CD4-positive, alpha-beta T cell treated with Interleukin-21 for 1 hour (primary cell): ENCODE data around the gene FBXO21.
"Not testable (repeated sequence)": the region's sequence is repeated elsewhere in the genome, so short reads cannot be mapped to it uniquely, and the experiment has no call there.

ENCODE experiments used
- DNase-seq: peaks from one replicate; pipeline ENCODE4 v3.0.0-alpha.2; 2020

The FBXO21 gene

DNA sequence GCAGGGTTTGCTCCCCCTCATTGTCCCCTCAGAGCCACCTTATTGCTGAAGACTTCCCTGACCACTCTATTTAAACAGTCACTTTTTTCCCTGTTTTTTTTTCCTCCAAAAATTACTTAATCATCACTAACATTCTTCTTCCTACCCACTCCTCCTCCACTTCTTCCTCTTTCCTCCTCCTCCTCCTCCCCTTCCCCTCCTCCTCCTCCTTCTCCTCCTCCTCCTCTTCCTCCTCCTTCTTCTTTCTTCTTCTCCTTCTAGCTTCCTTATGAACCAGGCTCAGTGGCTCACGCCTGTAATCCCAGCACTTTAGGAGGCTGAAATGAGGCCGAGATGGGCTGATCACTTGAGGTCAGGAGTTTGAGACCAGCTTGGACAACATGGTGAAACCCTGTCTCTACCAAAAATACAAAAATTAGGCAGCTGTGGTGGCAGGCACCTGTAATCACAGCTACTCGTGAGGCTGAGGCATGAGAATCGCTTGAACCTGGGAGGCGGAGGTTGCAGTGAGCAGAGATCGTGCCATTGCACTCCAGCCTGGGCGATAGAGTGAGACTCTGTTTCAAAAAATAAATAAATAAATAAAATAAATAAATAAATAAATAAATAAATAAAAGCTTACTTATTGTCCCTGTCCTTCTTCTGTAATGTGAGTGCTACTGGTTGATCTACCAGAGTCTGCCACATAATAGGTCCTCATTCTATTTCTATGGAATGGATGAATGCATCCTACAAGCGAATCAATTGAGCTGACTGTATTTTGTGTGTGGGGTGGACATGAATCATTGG is 9.9 kb upstream of the FBXO21 start:
- DNase-seq: not testable (repeated sequence)

GRCh38 chr12:117196334-117196733 is 6.1 kb upstream of the FBXO21 start:
- DNase-seq: not testable (repeated sequence)

DNA sequence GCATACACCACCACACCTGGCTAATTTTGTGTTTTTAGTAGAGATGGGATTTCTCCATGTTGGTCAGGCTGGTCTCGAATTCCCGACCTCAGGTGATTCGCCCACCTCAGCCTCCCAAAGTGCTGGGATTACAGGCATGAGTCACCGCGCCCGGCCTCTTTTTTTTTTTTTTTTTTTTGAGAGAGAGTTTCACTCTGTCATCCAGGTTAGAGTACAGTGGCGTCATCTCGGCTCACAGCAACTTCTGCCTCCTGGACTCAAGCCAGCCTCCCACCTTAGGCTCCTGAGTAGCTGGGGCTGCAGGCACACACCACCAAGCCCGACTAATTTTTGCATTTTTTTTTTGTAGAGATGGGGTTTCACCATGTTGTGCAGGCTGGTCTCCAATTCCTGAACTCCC is 4.8 kb upstream of the FBXO21 start:
- not testable (repeated sequence) for DNase-seq

DNA sequence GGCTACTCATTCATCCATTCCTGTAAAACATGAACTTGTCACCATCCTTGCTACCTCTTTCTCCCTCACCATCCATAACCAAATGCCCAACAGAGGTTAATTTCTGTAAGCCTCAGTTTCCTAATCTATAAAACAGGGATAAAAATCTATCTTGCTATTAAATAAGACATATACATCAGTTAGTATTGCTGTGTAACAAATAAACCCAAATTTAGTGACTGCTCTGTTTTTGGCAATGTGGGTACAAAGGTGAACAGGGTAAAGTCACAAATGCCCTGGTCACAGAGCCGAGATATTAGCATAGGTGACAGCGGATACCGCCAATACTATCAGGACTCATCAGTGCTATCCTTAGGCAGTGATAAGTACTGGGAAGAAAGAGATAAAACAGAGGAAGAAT is 3.6 kb upstream of the FBXO21 start:
- no peak for DNase-seq

- not testable (repeated sequence) for DNase-seq
Measured at GRCh38 chr12:117192581-117192980, 2.3 kb upstream of the FBXO21 start.

DNA sequence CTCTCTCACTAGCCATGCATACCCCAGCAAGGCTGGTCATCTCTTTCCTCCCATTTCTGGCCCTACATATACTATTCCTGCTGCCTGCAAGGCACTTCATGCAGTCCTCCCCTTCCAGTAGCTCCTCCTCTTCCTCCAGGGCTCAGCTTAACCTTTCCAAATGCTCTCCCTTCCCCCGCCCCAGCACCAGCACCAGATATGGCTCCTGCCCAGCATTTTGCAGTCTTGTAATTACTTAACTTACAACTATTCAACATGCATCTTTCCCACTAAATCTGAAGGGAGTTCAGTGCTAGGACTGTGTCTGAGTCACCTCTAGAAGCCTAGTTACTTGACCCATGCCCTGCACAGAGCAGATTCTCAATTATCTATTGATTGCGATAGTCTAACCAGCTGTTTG is 1.8 kb upstream of the FBXO21 start:
- DNase-seq: no peak

GRCh38 chr12:117189725-117190209 is 503 bp downstream of the FBXO21 start:
- peak; percentile 39 for DNase-seq

GRCh38 chr12:117188961-117189724 is 1.1 kb downstream of the FBXO21 start:
- no peak for DNase-seq

DNA sequence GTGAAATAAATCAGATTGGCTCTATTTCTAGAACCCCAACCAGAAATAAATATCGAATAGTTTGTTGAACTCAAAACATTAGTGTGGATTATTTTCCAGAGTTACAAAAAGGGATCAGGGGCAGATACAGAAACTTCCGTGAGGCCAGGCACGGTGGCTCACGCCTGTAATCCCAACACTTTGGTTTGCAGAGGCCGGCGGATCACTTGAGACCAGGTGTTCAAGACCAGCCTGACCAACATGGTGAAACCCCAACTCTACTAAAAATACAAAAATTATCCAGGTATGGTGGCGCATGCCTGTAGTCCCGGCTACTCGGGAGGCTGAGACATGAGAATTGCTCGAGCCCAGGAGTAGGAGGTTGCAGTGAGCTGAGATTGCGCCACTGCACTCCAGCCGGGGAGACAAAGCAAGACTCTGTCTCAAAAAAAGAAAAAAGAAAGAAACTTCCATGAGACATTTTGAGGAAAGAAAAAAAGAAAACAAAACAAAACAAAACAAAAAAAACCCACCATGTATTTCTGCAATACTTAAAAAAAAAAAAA is 2.1 kb downstream of the FBXO21 start:
- DNase-seq: no peak

- DNase-seq: no peak
Measured at GRCh38 chr12:117187421-117187820, 2.8 kb downstream of the FBXO21 start.

GRCh38 chr12:117182866-117183265 is 7.4 kb downstream of the FBXO21 start:
- no peak for DNase-seq

DNA sequence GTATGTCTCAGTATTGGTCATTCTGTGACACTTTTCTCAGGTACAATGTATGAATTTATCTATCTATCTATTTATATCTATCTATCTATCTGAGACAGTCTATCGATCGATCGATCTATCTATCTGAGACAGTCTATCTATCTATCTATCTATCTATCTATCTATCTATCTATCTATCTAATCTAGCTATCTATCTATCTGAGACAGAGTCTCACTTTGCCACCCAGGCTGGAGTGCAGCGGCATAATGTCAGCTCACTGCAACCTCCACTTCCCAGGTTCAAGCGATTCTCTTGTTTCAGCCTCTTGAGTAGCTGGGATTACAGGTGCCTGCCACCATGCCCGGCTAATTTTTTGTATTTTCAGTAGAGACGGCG is 8.8 kb downstream of the FBXO21 start:
- not testable (repeated sequence) for DNase-seq

DNA sequence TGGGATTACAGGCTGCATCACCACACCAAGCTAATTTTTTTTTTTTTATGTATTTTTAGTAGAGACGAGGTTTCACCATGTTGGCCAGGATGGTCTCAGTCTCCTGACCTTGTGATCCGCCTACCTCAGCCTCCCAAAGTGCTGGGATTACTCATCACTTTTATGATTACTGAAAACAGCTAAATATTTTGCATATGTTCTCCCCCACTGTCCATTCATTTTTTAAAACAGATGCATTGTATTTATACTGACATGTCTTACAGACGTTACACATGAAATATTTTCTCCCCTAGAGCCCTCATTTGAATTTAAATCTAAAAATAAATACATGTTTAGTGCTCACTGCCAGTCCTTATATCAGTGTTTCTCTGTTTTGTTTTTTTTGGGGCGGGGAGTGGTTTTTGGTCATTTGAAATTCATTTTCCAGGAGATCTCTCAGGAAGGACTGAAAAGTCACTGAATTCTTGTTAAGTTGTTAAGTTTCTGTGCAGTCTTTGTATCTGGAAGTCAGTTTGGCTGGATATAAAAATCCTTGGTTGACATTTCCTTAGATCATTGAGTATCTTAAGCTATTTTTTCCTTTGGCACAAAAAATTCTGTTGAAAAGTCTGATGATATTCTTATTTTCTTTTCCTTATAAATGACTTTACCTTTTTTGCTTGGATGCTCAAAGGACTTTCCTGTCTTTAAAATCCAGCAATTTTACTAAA is 9.4 kb downstream of the FBXO21 start:
- no peak for DNase-seq

- no peak for DNase-seq
Measured at GRCh38 chr12:117178745-117179144, 11.5 kb downstream of the FBXO21 start.

DNA sequence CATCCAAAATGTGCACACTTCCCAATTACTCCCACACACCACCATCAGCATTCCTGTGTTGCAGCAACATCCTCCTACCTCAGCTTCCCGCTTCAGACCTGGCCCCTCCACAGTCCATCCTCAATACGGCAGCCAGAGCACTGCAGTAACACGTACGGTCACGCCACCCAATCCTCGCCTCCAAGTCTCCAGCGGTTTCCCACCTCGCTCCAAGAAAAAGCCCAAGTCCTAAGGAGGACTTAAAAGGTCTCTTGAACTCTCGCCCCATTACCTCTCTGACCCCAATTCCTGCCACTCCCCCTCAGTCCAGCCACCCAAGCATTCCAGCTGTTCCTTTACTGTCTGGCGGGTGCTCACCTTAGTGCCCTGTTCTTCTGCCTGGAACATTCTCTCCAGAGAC is 12.0 kb downstream of the FBXO21 start:
- DNase-seq: no peak

DNA sequence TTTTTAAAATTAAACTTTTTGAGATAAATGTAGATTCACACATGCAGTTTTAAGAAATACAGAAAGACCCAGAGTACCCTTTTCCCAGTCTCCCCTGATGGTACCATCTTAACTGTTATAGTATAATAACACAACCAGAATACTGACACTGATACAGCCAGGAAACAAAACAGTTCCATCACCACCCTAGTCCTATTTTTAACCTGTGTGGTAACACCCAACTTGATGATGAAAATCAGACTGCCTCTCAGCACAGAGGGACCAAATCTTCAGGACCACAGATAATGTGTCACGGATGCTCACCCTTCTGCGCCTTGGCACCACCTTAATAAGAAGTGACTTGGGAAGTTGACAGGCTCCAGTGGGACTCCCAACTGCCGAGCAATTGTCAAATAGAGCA is 18.1 kb downstream of the FBXO21 start:
- no peak for DNase-seq

GRCh38 chr12:117171499-117172162 is 18.6 kb downstream of the FBXO21 start:
- DNase-seq: no peak

DNA sequence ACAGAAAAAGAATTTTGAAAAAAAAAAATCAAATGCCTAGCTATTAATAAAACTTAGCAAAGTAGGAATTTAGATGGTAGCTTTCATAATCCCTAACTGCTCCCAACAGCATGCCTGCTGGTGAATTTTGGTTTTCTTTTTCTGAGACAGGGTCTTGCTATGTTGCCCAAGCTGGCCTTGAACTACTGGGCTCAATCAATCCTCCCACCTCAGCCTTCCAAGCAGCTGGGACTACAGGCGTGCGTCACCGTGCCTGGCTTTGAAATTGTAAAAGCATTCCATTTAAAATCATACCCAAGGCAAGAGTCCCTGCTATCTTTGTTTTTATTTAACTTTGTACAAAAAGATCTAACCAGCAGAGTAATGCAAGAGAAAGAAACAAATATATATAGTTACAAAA is 20.7 kb downstream of the FBXO21 start:
- no peak for DNase-seq

- no peak for DNase-seq
Measured at GRCh38 chr12:117168976-117169375, 21.3 kb downstream of the FBXO21 start.

- DNase-seq: no peak
Measured at GRCh38 chr12:117167769-117168168, 22.5 kb downstream of the FBXO21 start.

GRCh38 chr12:117166107-117166506 is 24.2 kb downstream of the FBXO21 start:
- no peak for DNase-seq

- DNase-seq: no peak
Measured at GRCh38 chr12:117165342-117165741, 24.9 kb downstream of the FBXO21 start.

- no peak for DNase-seq
Measured at GRCh38 chr12:117162633-117163032, 27.6 kb downstream of the FBXO21 start.
